Measurements from ENCODE around the gene KLHL5.

Gene KLHL5

GRCh38 chr4:39044364-39044955 lies 17.6 kb upstream of the KLHL5 start:
- peak; percentile 92 for DNase-seq (ENCODE audit: low spot score)

GRCh38 chr4:39044956-39045826 lies 16.8 kb upstream of the KLHL5 start:
- no peak for DNase-seq (ENCODE audit: low spot score)

GRCh38 chr4:39045827-39046221 lies 16.2 kb upstream of the KLHL5 start:
- DNase-seq (ENCODE audit: low spot score): no peak

- DNase-seq (ENCODE audit: low spot score): no peak
These were observed 15.8 kb upstream of the KLHL5 start for GRCh38 chr4:39046249-39046648.

- DNase-seq (ENCODE audit: low spot score): no peak
These were observed 14.4 kb upstream of the KLHL5 start for GRCh38 chr4:39047681-39048080.

GRCh38 chr4:39048311-39048710 lies 13.7 kb upstream of the KLHL5 start:
- DNase-seq (ENCODE audit: low spot score): no peak

- DNase-seq (ENCODE audit: low spot score): no peak
These were observed 11.4 kb upstream of the KLHL5 start for GRCh38 chr4:39050590-39050989.

GRCh38 chr4:39051492-39051891 lies 10.5 kb upstream of the KLHL5 start:
- peak; percentile 64 for DNase-seq (ENCODE audit: low spot score)

GRCh38 chr4:39053983-39054382 lies 8.0 kb upstream of the KLHL5 start:
- DNase-seq (ENCODE audit: low spot score): no peak

GRCh38 chr4:39054497-39054896 lies 7.5 kb upstream of the KLHL5 start:
- DNase-seq (ENCODE audit: low spot score): no peak

- DNase-seq (ENCODE audit: low spot score): no peak
These were observed 6.0 kb upstream of the KLHL5 start for GRCh38 chr4:39056023-39056422.

GRCh38 chr4:39061457-39061856 lies 575 bp upstream of the KLHL5 start:
- DNase-seq (ENCODE audit: low spot score): no peak

GRCh38 chr4:39062770-39063097 lies 702 bp downstream of the KLHL5 start:
- DNase-seq (ENCODE audit: low spot score): peak; percentile 62

- peak; percentile 15 for DNase-seq (ENCODE audit: low spot score)
These were observed 1.4 kb downstream of the KLHL5 start for GRCh38 chr4:39063430-39063829.

- no peak for DNase-seq (ENCODE audit: low spot score)
These were observed 4.3 kb downstream of the KLHL5 start for GRCh38 chr4:39066371-39066770.

- no peak for DNase-seq (ENCODE audit: low spot score)
These were observed 5.0 kb downstream of the KLHL5 start for GRCh38 chr4:39067031-39067430.

GRCh38 chr4:39067451-39067850 lies 5.4 kb downstream of the KLHL5 start:
- no peak for DNase-seq (ENCODE audit: low spot score)

GRCh38 chr4:39068907-39069306 lies 6.9 kb downstream of the KLHL5 start:
- no peak for DNase-seq (ENCODE audit: low spot score)

GRCh38 chr4:39078829-39079228 lies 16.8 kb downstream of the KLHL5 start:
- DNase-seq (ENCODE audit: low spot score): no peak

- no peak for DNase-seq (ENCODE audit: low spot score)
These were observed 21.1 kb downstream of the KLHL5 start for GRCh38 chr4:39083164-39083563.

- DNase-seq (ENCODE audit: low spot score): no peak
These were observed 23.9 kb downstream of the KLHL5 start for GRCh38 chr4:39085891-39086290.

GRCh38 chr4:39096847-39097246 lies 34.8 kb downstream of the KLHL5 start:
- DNase-seq (ENCODE audit: low spot score): no peak

- DNase-seq (ENCODE audit: low spot score): no peak
These were observed 35.3 kb downstream of the KLHL5 start for GRCh38 chr4:39097290-39097689.

- no peak for DNase-seq (ENCODE audit: low spot score)
These were observed 40.3 kb downstream of the KLHL5 start for GRCh38 chr4:39102297-39102696.

Data from cerebellar cortex (tissue), 1 donor.